Kidney epithelial cell (primary cell): ENCODE results near the gene RIIAD1. TPM values are rescaled to one million over a fixed set of nuclear protein-coding genes. Genes with fewer than 3 reads are reported as not detected.

Experiments used
- DNase-seq: peaks from one replicate; pipeline ENCODE4 v3.0.0-alpha.2; 2010; ENCODE audit warnings: low read depth
- H3K27me3 ChIP-seq: 2 replicates; pipeline ENCODE4 v1.6.0; 2011; ENCODE audit warnings: low read length; ENCODE audit not compliant: control insufficient read depth, insufficient read depth
- H3K36me3 ChIP-seq: 2 replicates; pipeline ENCODE4 v1.5.1; 2011; ENCODE audit warnings: low read length; ENCODE audit not compliant: control insufficient read depth, insufficient read depth
- H3K4me3 ChIP-seq: 2 replicates; pipeline ENCODE4 v1.5.1; 2011; ENCODE audit warnings: low read depth, mild to moderate bottlenecking, control low read depth, low read length
- total RNA-seq: library from RNA; depleted of rRNA; stranded (reverse); fragments of >200 nt; gene quantifications from 2 replicates; pipeline ENCODE4 v1.2.3, GENCODE V29; 2015
- TF ChIP-seq, protein P1 (sequence below): IDR thresholded peaks from 2 replicates; pipeline ENCODE4 v1.5.1; 2011; ENCODE audit warnings: mild to moderate bottlenecking, moderate library complexity, low read length, control low read depth, inconsistent platforms; ENCODE audit not compliant: insufficient read depth, poor library complexity, severe bottlenecking

The RIIAD1 gene
- total RNA-seq, 1 donor from 2014 or later = not detected

DNA sequence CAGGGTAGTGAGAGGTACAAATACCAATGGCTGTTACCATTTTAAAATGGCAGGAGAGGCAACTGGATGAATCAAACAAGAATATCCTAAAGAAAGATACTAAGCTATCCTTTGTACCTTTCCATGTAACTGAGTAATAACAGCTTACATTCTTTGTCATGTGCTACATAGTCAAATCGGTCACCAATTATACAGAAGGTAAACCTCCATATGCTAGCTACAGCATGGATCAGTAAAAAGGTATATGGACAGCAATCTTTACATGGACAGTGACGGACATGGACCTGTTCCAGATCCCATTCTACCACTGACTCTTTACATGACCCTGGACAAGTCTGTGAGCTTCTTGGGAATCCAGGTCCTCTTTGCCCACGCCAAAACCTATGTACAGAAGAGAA, 55.3 kb downstream of the RIIAD1 start:
- no peak overlapping the region for H3K4me3 ChIP-seq
- H3K36me3 ChIP-seq = no peaks in the 10 kb centered on the region
- no peaks in the 10 kb centered on the region for H3K27me3 ChIP-seq
- DNase-seq = no peak
- TF ChIP-seq, protein P1, sequence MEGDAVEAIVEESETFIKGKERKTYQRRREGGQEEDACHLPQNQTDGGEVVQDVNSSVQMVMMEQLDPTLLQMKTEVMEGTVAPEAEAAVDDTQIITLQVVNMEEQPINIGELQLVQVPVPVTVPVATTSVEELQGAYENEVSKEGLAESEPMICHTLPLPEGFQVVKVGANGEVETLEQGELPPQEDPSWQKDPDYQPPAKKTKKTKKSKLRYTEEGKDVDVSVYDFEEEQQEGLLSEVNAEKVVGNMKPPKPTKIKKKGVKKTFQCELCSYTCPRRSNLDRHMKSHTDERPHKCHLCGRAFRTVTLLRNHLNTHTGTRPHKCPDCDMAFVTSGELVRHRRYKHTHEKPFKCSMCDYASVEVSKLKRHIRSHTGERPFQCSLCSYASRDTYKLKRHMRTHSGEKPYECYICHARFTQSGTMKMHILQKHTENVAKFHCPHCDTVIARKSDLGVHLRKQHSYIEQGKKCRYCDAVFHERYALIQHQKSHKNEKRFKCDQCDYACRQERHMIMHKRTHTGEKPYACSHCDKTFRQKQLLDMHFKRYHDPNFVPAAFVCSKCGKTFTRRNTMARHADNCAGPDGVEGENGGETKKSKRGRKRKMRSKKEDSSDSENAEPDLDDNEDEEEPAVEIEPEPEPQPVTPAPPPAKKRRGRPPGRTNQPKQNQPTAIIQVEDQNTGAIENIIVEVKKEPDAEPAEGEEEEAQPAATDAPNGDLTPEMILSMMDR = no peak

DNA sequence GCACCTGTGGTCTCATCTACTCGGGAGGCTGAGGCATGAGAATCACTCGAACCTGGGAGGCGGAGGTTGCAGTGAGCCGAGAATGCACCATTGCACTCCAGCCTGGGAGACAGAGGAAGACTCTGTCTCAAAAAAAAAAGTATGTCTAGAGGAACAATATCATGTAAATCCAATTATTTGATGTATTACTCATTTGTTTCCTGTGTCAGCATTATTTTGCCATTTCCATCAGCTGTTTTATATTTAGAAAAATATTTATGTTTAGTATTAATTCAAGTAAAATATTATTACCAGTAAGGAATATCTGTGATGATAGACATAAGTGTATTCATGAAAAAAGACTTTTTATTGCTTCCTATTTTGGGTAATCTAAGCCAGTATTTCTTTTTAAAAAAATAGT, 56.0 kb downstream of the RIIAD1 start:
- no peak for DNase-seq
- Histone ChIP-seq H3K4me3 (no peak overlapping the region), H3K36me3 (no peaks in the 10 kb centered on the region), H3K27me3 (no peaks in the 10 kb centered on the region)
- TF ChIP-seq, protein P1 = no peak

Other genes with a start within 250 kb of the RIIAD1 start
- gene CGN, start 210.1 kb upstream of the RIIAD1 start, total RNA-seq = 23.6 and 29.3 TPM in 2 replicates
- gene TUFT1, start 181.2 kb upstream of the RIIAD1 start, total RNA-seq = 69.1 and 74.4 TPM in 2 replicates
- 18.1 and 18.8 TPM in 2 replicates for gene SNX27, start 109.5 kb upstream of the RIIAD1 start, total RNA-seq
- gene CELF3, start 4.7 kb upstream of the RIIAD1 start, total RNA-seq = not detected in 2 replicates
- gene MRPL9, start 42.0 kb downstream of the RIIAD1 start, total RNA-seq = 92.1 and 119 TPM in 2 replicates
- gene TDRKH, start 69.0 kb downstream of the RIIAD1 start, total RNA-seq = 12.0 and 14.7 TPM in 2 replicates
- not detected in 2 replicates for gene LINGO4, start 83.9 kb downstream of the RIIAD1 start, total RNA-seq
- 0.17 TPM in 1 of 2 replicates, not detected in the other for gene RORC, start 110.3 kb downstream of the RIIAD1 start, total RNA-seq
- gene C2CD4D, start 118.3 kb downstream of the RIIAD1 start, total RNA-seq = 0.55 and 1.3 TPM in 2 replicates
- not detected in 2 replicates for gene THEM5, start 132.2 kb downstream of the RIIAD1 start, total RNA-seq
- gene THEM4, start 188.0 kb downstream of the RIIAD1 start, total RNA-seq = 15.4 and 21.7 TPM in 2 replicates